22Rv1 (cell line): Measurements from ENCODE around the gene GALC.

Experiments
- CTCF ChIP-seq: fragments of 450-650 bp; IDR thresholded peaks from 2 replicates; pipeline ENCODE4 v1.5.1; 2017; ENCODE audit warnings: mild to moderate bottlenecking
- ZFX ChIP-seq: fragments of 450-650 bp; IDR thresholded peaks from 2 replicates; pipeline ENCODE4 v1.6.1; 2017; ENCODE audit warnings: antibody characterized with exemption, borderline replicate concordance

- TF ChIP-seq CTCF, result no peak
- no peak for TF ChIP-seq ZFX
These were observed 37.5 kb downstream of the GALC start for GRCh38 chr14:87955501-87955900.
